HG02610 (cell line): ENCODE results near the gene C12orf57.

Source experiments
- ATAC-seq: cut with Tn5 transposase; IDR thresholded peaks from one replicate; pipeline ENCODE4 v1.9.1; 2021; ENCODE audit warnings: mild to moderate bottlenecking, moderate library complexity; ENCODE audit not compliant: unreplicated experiment

Gene C12orf57

DNA sequence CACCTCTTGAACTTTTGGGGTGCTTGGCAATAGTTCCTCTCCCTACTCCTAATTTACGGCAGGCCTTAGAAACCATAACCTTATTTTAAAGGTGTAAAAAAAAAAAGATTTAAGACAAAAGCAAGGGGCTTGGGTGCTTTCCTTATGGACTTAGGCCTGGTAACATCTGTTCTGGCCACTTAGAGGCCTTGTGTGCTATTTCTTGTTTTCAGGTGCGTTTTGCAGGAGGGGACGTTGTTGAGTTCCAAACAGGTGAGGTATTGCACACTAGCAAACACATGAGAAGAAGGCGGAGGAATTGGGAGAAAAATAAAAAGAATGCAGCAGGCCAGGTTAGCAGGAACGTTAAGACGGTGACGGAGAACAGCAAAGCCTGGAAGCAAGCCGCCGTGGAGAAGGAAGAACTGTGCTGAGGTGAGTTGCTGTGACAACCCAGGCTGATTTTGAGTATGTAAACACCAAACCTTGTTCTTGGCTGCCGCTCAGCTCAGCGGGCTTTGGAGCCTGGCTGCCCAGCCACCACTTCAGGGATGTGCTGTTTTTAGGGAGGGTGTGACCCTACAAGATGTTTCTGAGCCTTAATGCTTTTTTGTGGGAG, 44.2 kb downstream of the C12orf57 start:
- ATAC-seq, result no peak
